Endothelial cell of umbilical vein (primary cell): ENCODE data around the gene SMAD3. TPM values are rescaled to one million over a fixed set of nuclear protein-coding genes. Genes with fewer than 3 reads are reported as not detected.
A peak's percentile ranks its signal among the peaks of the same experiment; 100 is the strongest.

ENCODE experiments used
- BruUV-seq: library from RNA; stranded (reverse); fragments of 400-500 nt; replicated peaks from 2 replicates; lab custom pipeline; 2021; lab: Mats Ljungman, UMichigan
- CTCF ChIA-PET: fragments of 300-600, 350-600 bp; sonication (Branson Sonifier 250); formaldehyde crosslinking; loops from one replicate; lab custom pipeline; 2021; ENCODE audit warnings: antibody characterized with exemption, inconsistent platforms; lab: Charles Lee
- POLR2A ChIA-PET: fragments of 300-600, 350-600 bp; sonication (Branson Sonifier 250); formaldehyde crosslinking; loops from one replicate; lab custom pipeline; 2021; ENCODE audit warnings: antibody characterized with exemption, inconsistent platforms; lab: Charles Lee
- DNase-seq: peaks from one replicate; pipeline ENCODE4 v3.0.0-alpha.2; 2011; ENCODE audit warnings: low read depth, low spot score
- FAIRE-seq: peaks from 2 replicates; lab custom pipeline; 2011; peaks lifted over from hg19 to GRCh38; lab: Jason Lieb, UNC
- H2AFZ ChIP-seq: 2 replicates; pipeline ENCODE4 v1.6.0; 2012; ENCODE audit warnings: low read depth, low read length, control low read depth, inconsistent platforms
- H3K27ac ChIP-seq: 2 replicates; pipeline ENCODE4 v1.5.1; 2011; ENCODE audit warnings: low read depth, mild to moderate bottlenecking, control low read depth, low read length, moderate library complexity; ENCODE audit not compliant: insufficient read depth
- H3K27me3 ChIP-seq, 2 experiments: 2 replicates each; pipeline versions ENCODE4 v1.6.0 to v1.6.1; 2011; ENCODE audit warnings: low read length in 2 of 2, mixed read lengths in 1 of 2; ENCODE audit not compliant: control insufficient read depth in 2 of 2, insufficient read depth in 2 of 2
- H3K36me3 ChIP-seq, 2 experiments: 2 replicates in 1 of 2; 3 replicates in 1 of 2; pipeline ENCODE4 v1.5.1; 2011; ENCODE audit warnings: low read length in 2 of 2, mild to moderate bottlenecking in 1 of 2, moderate library complexity in 1 of 2; ENCODE audit not compliant: control insufficient read depth in 2 of 2, insufficient read depth in 2 of 2; ENCODE audit errors: extremely low read depth in 1 of 2
- H3K4me1 ChIP-seq: 3 replicates; pipeline ENCODE4 v1.5.1; 2011; ENCODE audit warnings: mild to moderate bottlenecking, low read length; ENCODE audit not compliant: control insufficient read depth, insufficient read depth; ENCODE audit errors: extremely low read depth
- H3K4me2 ChIP-seq: 2 replicates; pipeline ENCODE4 v1.6.1; 2011; ENCODE audit warnings: low read length, control low read depth, mixed read lengths; ENCODE audit not compliant: insufficient read depth
- H3K4me3 ChIP-seq, 3 experiments: fragments of 200-600 bp in 1 of 3; sonication (generic), shearing (Covaris generic) in 1 of 3; replicated peaks in 1 of 3; 2 replicates each; pipeline ENCODE4 v1.5.1; 2011 to 2016; ENCODE audit warnings: control low read depth in 3 of 3, low read length in 3 of 3, mild to moderate bottlenecking in 2 of 3, inconsistent platforms in 1 of 3, low read depth in 1 of 3, moderate library complexity in 1 of 3; ENCODE audit not compliant: insufficient read depth in 1 of 3
- H3K79me2 ChIP-seq: 2 replicates; pipeline ENCODE4 v1.6.0; 2012; ENCODE audit warnings: low read length, inconsistent platforms; ENCODE audit not compliant: control insufficient read depth, insufficient read depth
- H3K9ac ChIP-seq: replicated peaks from 2 replicates; pipeline ENCODE3; 2011; ENCODE audit warnings: low read length, control low read depth; ENCODE audit not compliant: insufficient read depth; ENCODE audit errors: extremely low read depth
- H3K9me1 ChIP-seq: replicated peaks from 3 replicates; pipeline ENCODE4 v1.6.0; 2011; ENCODE audit warnings: mild to moderate bottlenecking, low read length; ENCODE audit not compliant: control insufficient read depth, insufficient read depth; ENCODE audit errors: extremely low read depth
- H3K9me3 ChIP-seq: replicated peaks from 2 replicates; pipeline ENCODE4 v1.5.1; 2012; ENCODE audit warnings: low read length, inconsistent platforms; ENCODE audit not compliant: control insufficient read depth, insufficient read depth
- H4K20me1 ChIP-seq: replicated peaks from 2 replicates; pipeline ENCODE3; 2011; ENCODE audit warnings: mild to moderate bottlenecking, low read length; ENCODE audit not compliant: control insufficient read depth, insufficient read depth; ENCODE audit errors: extremely low read depth
- CTCF ChIP-seq, 2 donors: IDR thresholded peaks; 1 replicate in 1 of 2; 2 replicates in 1 of 2; pipeline ENCODE4 v1.5.1; 2011; ENCODE audit warnings: low read length in 2 of 2, mild to moderate bottlenecking in 2 of 2, moderate library complexity in 2 of 2, control low read depth in 1 of 2, inconsistent platforms in 1 of 2, low read depth in 1 of 2; ENCODE audit not compliant: insufficient read depth in 1 of 2; ENCODE audit errors: extremely low read depth in 1 of 2
- EZH2 ChIP-seq: IDR thresholded peaks from 2 replicates; pipeline ENCODE4 v1.6.1; 2012; ENCODE audit warnings: borderline replicate concordance, low read depth, mild to moderate bottlenecking, moderate library complexity, low read length, inconsistent platforms; ENCODE audit not compliant: severe bottlenecking
- FOS ChIP-seq: IDR thresholded peaks from 2 replicates; pipeline ENCODE4 v1.6.1; 2011; ENCODE audit warnings: mild to moderate bottlenecking, low read length, moderate library complexity, borderline replicate concordance; ENCODE audit not compliant: insufficient read depth
- GATA2 ChIP-seq: IDR thresholded peaks from 2 replicates; pipeline ENCODE4 v1.7.0; 2011; ENCODE audit warnings: low read depth, mild to moderate bottlenecking, moderate library complexity, mixed read lengths, low read length; ENCODE audit not compliant: insufficient read length, insufficient read depth
- JUN ChIP-seq: IDR thresholded peaks from 2 replicates; pipeline ENCODE4 v1.6.1; 2011; ENCODE audit warnings: borderline replicate concordance, low read depth; ENCODE audit not compliant: insufficient read length, insufficient read depth
- MAX ChIP-seq: IDR thresholded peaks from 2 replicates; pipeline ENCODE4 v1.6.1; 2011; ENCODE audit not compliant: insufficient read depth, insufficient read length
- MYC ChIP-seq: IDR thresholded peaks from one replicate; pipeline ENCODE4 v1.6.1; 2011; ENCODE audit warnings: mild to moderate bottlenecking, low read depth, low read length
- POLR2A ChIP-seq: IDR thresholded peaks from 2 replicates; pipeline ENCODE4 v1.6.1; 2012; ENCODE audit warnings: low read depth, mild to moderate bottlenecking, control low read depth, low read length
- POLR2AphosphoS5 ChIP-seq: IDR thresholded peaks from 2 replicates; pipeline ENCODE4 v1.6.1; 2012; ENCODE audit warnings: low read depth, mild to moderate bottlenecking, control low read depth, low read length, moderate library complexity; ENCODE audit not compliant: insufficient read depth
- dilution Hi-C: fragments of 300-500 bp; cut with MboI; formaldehyde crosslinking; loops from one replicate; pipeline ENCODE4 v1.15.0; 2019; ENCODE audit warnings: low sequenced_read_pairs; ENCODE audit not compliant: extremely low pct_ligation_motif_present
- intact Hi-C: fragments of 100-400 bp; cut with micrococcal nuclease; formaldehyde crosslinking; loops from one replicate; pipeline ENCODE4 v1.10.0; 2022
- polyA plus RNA-seq, 4 experiments: library from polyadenylated mRNA; depleted of rRNA in 3 of 4; stranded (reverse) in 3 of 4; unstranded in 1 of 4; fragments of >200 nt; gene quantifications; 2 replicates each; pipeline versions ENCODE4 v1.2.1 to v1.2.3, GENCODE V29; 2011 to 2012; ENCODE audit warnings: missing spikeins in 1 of 4
- total RNA-seq: library from RNA; stranded (reverse); gene quantifications from 2 replicates; pipeline ENCODE4 v1.2.3, GENCODE V29; 2021

SMAD3 gene
- total and polyA plus RNA-seq, 2 donors (not counting 3 experiments of a cell fraction or from before 2014, with no cell fraction given), result 56.4 to 88.2 TPM

GRCh38 chr15:67087507-67088172 is 22.2 kb downstream of the SMAD3 start:
- dilution Hi-C loops, result no loop called here
- POLR2A ChIA-PET, result no interaction called here
- Histone ChIP-seq H3K27ac (peak overlapping the region; percentile 0), H4K20me1 (peaks cover 4% of the 10 kb centered on the region), H3K9me1 (no peaks in the 10 kb centered on the region), H3K9me3 (no peaks in the 10 kb centered on the region), H3K9ac (no peak overlapping the region), H3K27me3 (no peaks in the 10 kb centered on the region), H3K4me2 (no peak overlapping the region), H3K4me3 (no peak overlapping the region), H3K4me1 (peaks cover 85% of the 10 kb centered on the region), H2AFZ (no peak overlapping the region), H3K36me3 (no peaks in the 10 kb centered on the region), H3K79me2 (peaks cover 95% of the 10 kb centered on the region)
- DNase-seq (no peak), FAIRE-seq (peak; percentile 63)
- intact Hi-C loops, result no loop called here
- TF ChIP-seq MAX (no peak), FOS (no peak), GATA2 (no peak), POLR2AphosphoS5 (no peak), MYC (no peak), CTCF (IDR thresholded peaks at IDR 0.05; ENCODE audit: extremely low read depth in 1 of 2, insufficient read depth in 1 of 2, low read depth in 1 of 2, low read length in 2 of 2) (no peak), EZH2 (no peak), JUN (no peak), POLR2A (no peak)
- BruUV-seq, result no TSS peak
- CTCF ChIA-PET, result interaction anchor here (0.9 to 1.4 kb wide), 3 partner anchors 8 to 141 kb away, joined by 3 to 4 read pairs (median 4); no protein-coding TSS in a partner anchor
